Measurements from ENCODE around the gene USP48.
"Not testable (repeated sequence)": the region's sequence is repeated elsewhere in the genome, so short reads cannot be mapped to it uniquely, and the experiment has no call there.

USP48 gene

DNA sequence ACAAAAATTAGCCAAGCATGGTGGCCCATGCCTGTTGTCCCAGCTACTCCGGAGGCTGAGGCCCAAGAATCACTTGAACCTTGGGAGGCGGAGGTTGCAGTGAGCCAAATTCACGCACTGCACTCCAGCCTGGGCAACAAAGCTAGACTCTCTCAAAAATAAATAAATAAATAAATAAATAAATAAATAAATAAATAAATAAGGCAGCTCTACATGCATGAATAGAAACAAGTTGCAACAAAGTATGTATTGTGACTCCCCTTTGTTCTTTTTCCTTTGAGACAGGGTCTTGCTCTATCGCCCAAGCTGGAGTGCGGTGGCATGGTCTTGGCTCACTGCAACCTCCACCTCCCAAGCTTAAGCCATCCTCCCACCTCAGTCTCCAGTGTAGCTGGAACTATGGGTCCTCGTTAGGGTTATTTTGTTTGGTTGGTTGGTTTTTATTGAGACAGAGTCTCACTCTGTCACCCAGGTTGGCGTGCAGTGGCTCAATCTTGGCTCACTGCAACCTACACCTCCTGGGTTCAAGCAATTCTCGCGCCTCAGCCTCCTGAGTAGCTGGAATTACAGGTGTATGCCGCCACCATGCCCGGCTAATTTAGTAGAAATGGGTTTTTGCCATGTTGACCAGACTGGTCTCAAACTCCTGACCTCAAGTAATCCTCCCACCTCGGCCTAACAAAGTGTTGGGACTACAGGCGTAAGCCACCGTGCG is 8.0 kb downstream of the USP48 start:
- no peak for DNase-seq

- no peak for DNase-seq
Observed at GRCh38 chr1:21773585-21773984, 9.4 kb downstream of the USP48 start.

DNA sequence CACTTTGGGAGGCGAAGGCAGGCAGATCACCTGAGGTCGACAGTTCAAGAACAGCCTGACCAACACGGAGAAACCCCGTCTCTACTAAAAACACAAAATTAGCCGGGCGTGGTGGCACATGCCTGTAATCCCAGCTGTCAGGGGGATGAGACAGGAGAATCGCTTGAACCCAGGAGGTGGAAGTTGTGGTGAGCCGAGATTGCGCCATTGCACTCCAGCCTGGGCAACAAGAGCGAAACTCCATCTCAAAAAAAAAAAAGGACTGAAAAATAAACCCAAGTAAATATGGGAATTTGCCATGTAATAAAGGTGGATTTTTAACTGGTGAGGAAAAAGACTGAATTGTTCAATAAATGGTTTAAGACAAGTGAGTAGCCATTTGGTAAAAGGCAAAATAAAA is 11.3 kb downstream of the USP48 start:
- not testable (repeated sequence) for DNase-seq

DNA sequence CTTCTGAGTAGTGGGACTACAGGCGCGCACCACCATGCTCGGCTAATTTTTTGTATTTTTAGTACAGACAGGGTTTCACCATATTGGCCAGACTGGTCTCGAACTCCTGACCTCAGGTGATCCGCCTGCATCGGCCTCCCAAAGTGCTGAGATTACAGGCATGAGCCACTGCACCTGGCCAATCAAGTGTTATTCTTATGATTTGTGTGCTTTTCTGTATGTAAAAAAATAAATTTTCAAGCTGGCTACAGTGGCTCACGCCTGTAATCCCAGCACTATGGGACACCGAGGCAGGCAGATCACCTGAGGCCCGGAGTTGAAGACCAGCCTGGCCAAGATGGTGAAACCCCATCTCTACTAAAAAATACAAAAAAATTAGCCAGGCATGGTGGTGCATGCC is 12.3 kb downstream of the USP48 start:
- not testable (repeated sequence) for DNase-seq

GRCh38 chr1:21770201-21770600 is 12.7 kb downstream of the USP48 start:
- DNase-seq = no peak

DNA sequence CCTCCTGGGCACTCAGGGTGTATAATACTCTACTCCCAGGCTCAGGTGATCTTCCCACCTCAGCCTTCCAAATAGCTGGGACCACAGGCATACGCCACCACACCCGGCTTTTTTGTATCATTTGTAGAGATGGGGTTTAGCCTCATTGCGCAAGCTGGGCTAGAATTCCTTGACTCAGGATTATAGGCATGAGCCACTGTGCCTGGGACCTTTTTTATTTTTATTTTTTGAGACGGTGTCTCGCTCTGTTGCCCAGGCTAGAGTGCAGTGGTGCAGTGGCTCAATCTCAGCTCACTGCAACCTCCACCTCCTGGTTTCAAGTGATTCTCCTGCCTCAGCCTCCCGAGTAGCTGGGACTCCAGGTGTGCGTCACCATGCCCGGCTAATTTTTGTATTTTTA is 15.8 kb downstream of the USP48 start:
- not testable (repeated sequence) for DNase-seq

GRCh38 chr1:21766210-21766609 is 16.7 kb downstream of the USP48 start:
- no peak for DNase-seq

GRCh38 chr1:21764615-21765423 is 18.1 kb downstream of the USP48 start:
- no peak for DNase-seq

- peak; percentile 69 for DNase-seq
Observed at GRCh38 chr1:21763694-21764419, 19.1 kb downstream of the USP48 start.

DNA sequence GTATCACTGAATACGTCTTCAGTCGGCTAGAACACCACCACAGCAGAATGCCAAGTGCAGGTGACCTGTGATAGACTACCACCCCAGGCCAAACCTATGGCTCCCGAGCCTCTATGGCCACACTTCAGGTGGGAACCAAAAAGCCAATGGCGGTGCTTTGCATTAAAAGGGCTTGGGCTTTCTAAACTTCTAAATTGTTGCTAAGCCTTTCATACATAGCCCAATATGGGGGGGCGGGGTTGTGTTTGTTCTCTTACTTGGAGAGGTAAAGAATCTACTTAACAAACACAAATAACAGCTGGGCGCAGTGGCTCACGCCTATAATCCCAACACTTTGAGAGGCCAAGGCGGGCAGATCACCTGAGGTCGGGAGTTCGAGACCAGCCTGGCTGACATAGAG is 19.7 kb downstream of the USP48 start:
- DNase-seq = no peak

- no peak for DNase-seq
Observed at GRCh38 chr1:21762022-21762404, 20.9 kb downstream of the USP48 start.

DNA sequence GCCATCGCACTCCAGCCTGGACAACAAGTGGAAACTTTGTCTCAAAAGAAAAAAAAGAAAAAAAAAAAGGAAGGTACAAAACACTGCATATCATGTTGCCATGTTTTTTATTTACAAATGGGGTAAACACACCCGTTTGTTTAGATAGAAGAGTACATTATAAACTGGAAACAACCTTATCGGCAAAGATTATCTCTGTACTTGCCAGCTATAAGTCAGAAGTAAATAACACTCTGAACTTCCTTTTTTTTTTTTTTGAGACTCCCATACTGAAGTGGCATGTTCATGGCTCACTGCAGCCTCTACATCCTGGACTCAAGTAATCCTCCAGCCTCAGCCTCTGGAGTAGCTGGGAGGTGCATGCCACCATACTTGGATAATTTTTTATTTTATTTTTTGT is 21.9 kb downstream of the USP48 start:
- DNase-seq = no peak

DNA sequence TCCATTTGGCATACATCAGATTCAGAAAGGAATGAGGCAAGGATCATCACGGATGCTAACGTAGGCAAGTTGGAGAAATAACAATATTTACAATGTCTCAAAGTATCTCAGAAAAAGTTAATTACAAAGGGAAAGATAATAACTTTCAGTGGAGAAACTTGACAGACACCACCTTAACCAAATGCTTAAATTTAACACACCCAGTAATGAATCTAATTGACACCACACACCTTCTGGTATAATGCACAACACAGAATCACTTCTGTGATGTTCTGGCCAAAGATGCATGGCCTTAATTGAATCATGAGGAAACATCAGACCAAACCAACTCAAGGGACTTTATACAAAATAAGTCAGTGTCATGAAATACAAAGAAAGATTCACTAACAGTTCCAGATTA is 23.1 kb downstream of the USP48 start:
- DNase-seq = no peak

- DNase-seq = no peak
Observed at GRCh38 chr1:21759182-21759581, 23.8 kb downstream of the USP48 start.

DNA sequence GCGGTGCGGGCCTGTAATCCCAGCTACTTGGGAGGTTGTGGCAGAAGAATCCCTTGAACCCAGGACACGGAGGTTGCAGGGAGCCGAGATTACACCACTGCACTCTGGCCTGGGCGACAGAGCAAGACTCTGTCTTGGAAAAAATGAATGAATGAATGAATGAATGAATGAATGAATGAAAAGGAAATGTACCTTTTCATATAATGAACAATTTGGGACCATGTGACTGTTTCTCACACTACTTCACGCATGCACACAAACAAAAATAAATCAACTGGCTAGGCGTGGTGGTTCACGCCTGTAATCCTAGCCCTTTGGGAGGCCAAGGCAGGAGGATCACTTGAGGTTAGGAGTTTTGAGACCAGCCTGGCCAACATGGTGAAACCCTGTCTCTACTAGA is 24.3 kb downstream of the USP48 start:
- no peak for DNase-seq

GRCh38 chr1:21756393-21757089 is 26.4 kb downstream of the USP48 start:
- DNase-seq = no peak

GRCh38 chr1:21755067-21755466 is 27.9 kb downstream of the USP48 start:
- DNase-seq = no peak

DNA sequence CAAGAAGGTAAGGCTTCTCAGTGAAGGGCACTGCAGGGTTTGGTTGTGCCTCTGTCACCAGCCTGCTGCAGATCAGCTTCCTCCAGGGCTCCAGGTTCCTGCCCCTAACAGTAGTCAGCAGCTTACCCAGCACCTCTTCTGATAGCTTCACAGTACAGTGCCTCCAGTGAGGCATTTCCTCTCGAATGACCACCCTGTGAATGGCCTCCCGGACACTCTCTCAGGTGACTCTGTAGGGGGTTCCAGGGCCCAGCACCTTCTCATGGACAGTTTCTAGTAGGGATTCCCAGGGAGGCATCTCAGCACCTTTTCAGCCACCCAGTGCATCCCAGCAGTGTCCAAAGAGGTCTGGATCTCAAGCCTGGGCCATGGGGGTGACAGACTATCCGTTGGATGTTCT is 28.4 kb downstream of the USP48 start:
- no peak for DNase-seq

DNA sequence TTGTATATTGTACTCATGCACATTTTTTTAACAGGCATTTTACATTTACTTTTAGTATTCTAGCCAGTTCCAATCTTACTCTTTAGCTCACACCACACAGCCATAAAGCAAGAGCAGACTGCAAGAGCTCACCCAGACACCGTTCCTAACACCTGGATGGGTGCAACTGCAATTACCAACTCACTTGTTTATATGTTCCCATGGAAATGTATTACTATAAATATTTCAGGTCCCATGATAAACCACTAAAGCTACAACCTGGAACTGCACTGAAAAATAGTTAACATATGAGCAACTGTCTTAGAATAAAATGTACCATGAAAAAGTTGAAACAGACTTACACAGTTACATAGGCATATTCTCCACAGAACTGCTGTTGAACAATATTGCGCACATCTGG is 30.8 kb downstream of the USP48 start:
- no peak for DNase-seq

- no peak for DNase-seq
Observed at GRCh38 chr1:21751281-21751680, 31.7 kb downstream of the USP48 start.

DNA sequence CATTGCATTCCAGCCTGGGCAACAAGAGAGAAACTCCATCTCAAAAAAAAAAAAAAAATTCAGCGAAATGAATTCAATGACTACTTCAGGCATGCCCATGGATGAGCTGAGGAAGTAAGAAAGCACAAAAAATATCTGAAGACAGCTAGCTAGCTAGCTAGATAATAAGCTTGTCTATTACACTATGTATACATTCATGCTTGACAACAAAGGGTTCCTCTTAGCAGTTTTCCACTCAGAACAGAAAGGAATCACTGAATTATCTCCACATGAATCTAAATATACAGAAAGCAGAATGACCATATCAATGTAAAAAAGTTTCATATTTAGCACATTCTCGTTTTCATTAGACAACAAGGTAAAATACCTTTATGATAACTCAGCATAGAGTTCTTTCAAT is 32.1 kb downstream of the USP48 start:
- no peak for DNase-seq

DNA sequence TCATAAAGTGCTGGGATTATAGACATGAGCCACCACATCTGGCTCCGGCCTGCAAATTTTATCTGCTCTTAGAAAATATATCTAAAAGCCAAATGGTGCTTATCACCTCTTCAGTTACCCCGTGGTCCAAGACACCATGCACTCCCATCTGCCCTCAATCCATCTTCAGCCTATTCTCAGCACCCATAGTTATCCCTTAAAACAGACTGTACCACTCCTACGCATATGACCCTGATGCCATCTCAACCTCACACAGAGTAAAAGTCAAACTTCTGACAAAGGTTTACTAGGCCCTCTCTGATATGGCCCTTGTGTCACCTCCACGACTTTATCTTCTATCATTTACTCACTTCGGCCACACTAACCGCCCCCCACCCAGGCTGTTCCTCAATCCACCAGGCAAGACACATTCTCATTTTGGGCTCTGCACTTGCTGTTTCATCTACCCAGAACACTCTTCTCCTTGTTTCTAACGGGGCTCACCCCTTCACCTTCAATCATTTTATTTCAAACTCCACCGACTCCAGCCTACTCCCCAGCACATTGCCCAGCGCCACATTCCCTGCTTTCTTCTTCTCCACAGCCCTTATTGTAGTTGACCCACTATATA is 33.0 kb downstream of the USP48 start:
- DNase-seq = no peak

- DNase-seq = peak; percentile 94
Observed at GRCh38 chr1:21749109-21749508, 33.8 kb downstream of the USP48 start.
